Measurements from ENCODE around the gene PDZD2.
"Not testable (repeated sequence)": the region's sequence is repeated elsewhere in the genome, so short reads cannot be mapped to it uniquely, and the experiment has no call there.

PDZD2 gene

GRCh38 chr5:31759925-31760324, 121.0 kb downstream of the PDZD2 start:
- no CpG with 5 or more reads among the region's 2 CpGs for WGBS (ENCODE audit: insufficient coverage)
- DNase-seq: no peak
- H3K9me3 ChIP-seq (ENCODE audit: control extremely low read depth in 1 of 5, control insufficient read depth in 4 of 5, insufficient read depth in 2 of 5, low read depth in 1 of 5, low read length in 4 of 5): no peaks in the 10 kb centered on the region
- ChIA-PET POLR2A (no interaction called here), CTCF (no interaction called here)
- peaks cover 0 to 3% (median 0%) of the 10 kb centered on the region in 4 experiments for H3K36me3 ChIP-seq (ENCODE audit: control insufficient read depth in 4 of 4, insufficient read depth in 4 of 4, low read length in 3 of 4)
- H3K4me3 ChIP-seq (ENCODE audit: control insufficient read depth in 1 of 7, extremely low read depth in 1 of 7, insufficient read depth in 4 of 7, low read depth in 2 of 7, low read length in 6 of 7): no peak overlapping the region
- H3K27ac ChIP-seq (ENCODE audit: insufficient read depth in 1 of 2, low read depth in 1 of 2, low read length in 2 of 2, poor library complexity in 1 of 2, severe bottlenecking in 2 of 2): no peak overlapping the region
- H3K27me3 ChIP-seq (replicated peaks in 2 of 5; ENCODE audit: control insufficient read depth in 4 of 5, insufficient read depth in 5 of 5, low read length in 4 of 5): no peaks in the 10 kb centered on the region
- no peaks in the 10 kb centered on the region for H3K4me1 ChIP-seq (ENCODE audit: control extremely low read depth in 1 of 4, control insufficient read depth in 4 of 4, insufficient read depth in 4 of 4, low read length in 3 of 4)

GRCh38 chr5:31761877-31762276, 122.9 kb downstream of the PDZD2 start:
- ChIA-PET CTCF (no interaction called here), POLR2A (no interaction called here)
- Histone ChIP-seq H3K27ac (ENCODE audit: insufficient read depth in 1 of 2, low read depth in 1 of 2, low read length in 2 of 2, poor library complexity in 1 of 2, severe bottlenecking in 2 of 2) (no peak overlapping the region), H3K4me3 (ENCODE audit: control insufficient read depth in 1 of 7, extremely low read depth in 1 of 7, insufficient read depth in 4 of 7, low read depth in 2 of 7, low read length in 6 of 7) (no peak overlapping the region), H3K4me1 (ENCODE audit: control extremely low read depth in 1 of 4, control insufficient read depth in 4 of 4, insufficient read depth in 4 of 4, low read length in 3 of 4) (no peaks in the 10 kb centered on the region), H3K36me3 (ENCODE audit: control insufficient read depth in 4 of 4, insufficient read depth in 4 of 4, low read length in 3 of 4) (no peaks in the 10 kb centered on the region), H3K27me3 (replicated peaks in 2 of 5; ENCODE audit: control insufficient read depth in 4 of 5, insufficient read depth in 5 of 5, low read length in 4 of 5) (no peaks in the 10 kb centered on the region), H3K9me3 (ENCODE audit: control extremely low read depth in 1 of 5, control insufficient read depth in 4 of 5, insufficient read depth in 2 of 5, low read depth in 1 of 5, low read length in 4 of 5) (no peaks in the 10 kb centered on the region)
- DNase-seq: no peak
- WGBS (ENCODE audit: insufficient coverage): 92% methylated on average over 4 of the region's 5 CpGs

- POLR2A ChIA-PET: interaction anchor here (0.6 kb wide), 2 partner anchors 8 to 610 kb away, joined by 3 to 4 read pairs; no protein-coding TSS in a partner anchor
These were observed 124.5 kb downstream of the PDZD2 start for GRCh38 chr5:31763424-31763823.

GRCh38 chr5:31764687-31765086, 125.8 kb downstream of the PDZD2 start:
- H3K4me1 ChIP-seq (ENCODE audit: control extremely low read depth in 1 of 4, control insufficient read depth in 4 of 4, insufficient read depth in 4 of 4, low read length in 3 of 4); H3K4me3 ChIP-seq (ENCODE audit: control insufficient read depth in 1 of 7, extremely low read depth in 1 of 7, insufficient read depth in 4 of 7, low read depth in 2 of 7, low read length in 6 of 7); DNase-seq; H3K27ac ChIP-seq (ENCODE audit: insufficient read depth in 1 of 2, low read depth in 1 of 2, low read length in 2 of 2, poor library complexity in 1 of 2, severe bottlenecking in 2 of 2); H3K27me3 ChIP-seq (replicated peaks in 2 of 5; ENCODE audit: control insufficient read depth in 4 of 5, insufficient read depth in 5 of 5, low read length in 4 of 5); H3K36me3 ChIP-seq (ENCODE audit: control insufficient read depth in 4 of 4, insufficient read depth in 4 of 4, low read length in 3 of 4); H3K9me3 ChIP-seq (ENCODE audit: control extremely low read depth in 1 of 5, control insufficient read depth in 4 of 5, insufficient read depth in 2 of 5, low read depth in 1 of 5, low read length in 4 of 5); POLR2A ChIA-PET; CTCF ChIA-PET: not testable (repeated sequence)
- WGBS (ENCODE audit: insufficient coverage): 93% methylated on average over 4 of the region's 14 CpGs

More at GRCh38 chr5:31763424-31763823, 124.5 kb downstream of the PDZD2 start:
- no peak overlapping the region for H3K27ac ChIP-seq (ENCODE audit: insufficient read depth in 1 of 2, low read depth in 1 of 2, low read length in 2 of 2, poor library complexity in 1 of 2, severe bottlenecking in 2 of 2)
- H3K4me3 ChIP-seq (ENCODE audit: control insufficient read depth in 1 of 7, extremely low read depth in 1 of 7, insufficient read depth in 4 of 7, low read depth in 2 of 7, low read length in 6 of 7): no peak overlapping the region
- 87% methylated on average over 4 of the region's 6 CpGs for WGBS (ENCODE audit: insufficient coverage)
- CTCF ChIA-PET: interaction anchor here (0.8 kb wide), 1 partner anchor 56 kb away, joined by 3 read pairs; no protein-coding TSS in a partner anchor
- no peaks in the 10 kb centered on the region for H3K27me3 ChIP-seq (replicated peaks in 2 of 5; ENCODE audit: control insufficient read depth in 4 of 5, insufficient read depth in 5 of 5, low read length in 4 of 5)
- no peaks in the 10 kb centered on the region for H3K4me1 ChIP-seq (ENCODE audit: control extremely low read depth in 1 of 4, control insufficient read depth in 4 of 4, insufficient read depth in 4 of 4, low read length in 3 of 4)
- peaks cover 0 to 3% (median 0%) of the 10 kb centered on the region in 4 experiments for H3K36me3 ChIP-seq (ENCODE audit: control insufficient read depth in 4 of 4, insufficient read depth in 4 of 4, low read length in 3 of 4)
- H3K9me3 ChIP-seq (ENCODE audit: control extremely low read depth in 1 of 5, control insufficient read depth in 4 of 5, insufficient read depth in 2 of 5, low read depth in 1 of 5, low read length in 4 of 5): no peaks in the 10 kb centered on the region
- DNase-seq: peak in 2 of 3 donors; percentile 58 to 59

GRCh38 chr5:31767335-31768031, 128.6 kb downstream of the PDZD2 start:
- Histone ChIP-seq H3K36me3 (ENCODE audit: control insufficient read depth in 4 of 4, insufficient read depth in 4 of 4, low read length in 3 of 4) (peaks cover 0 to 3% (median 0%) of the 10 kb centered on the region in 4 experiments), H3K9me3 (ENCODE audit: control extremely low read depth in 1 of 5, control insufficient read depth in 4 of 5, insufficient read depth in 2 of 5, low read depth in 1 of 5, low read length in 4 of 5) (peaks cover 0 to 4% (median 0%) of the 10 kb centered on the region in 5 experiments), H3K4me1 (ENCODE audit: control extremely low read depth in 1 of 4, control insufficient read depth in 4 of 4, insufficient read depth in 4 of 4, low read length in 3 of 4) (peaks cover 0 to 4% (median 0%) of the 10 kb centered on the region in 4 experiments), H3K27me3 (replicated peaks in 2 of 5; ENCODE audit: control insufficient read depth in 4 of 5, insufficient read depth in 5 of 5, low read length in 4 of 5) (no peaks in the 10 kb centered on the region), H3K4me3 (ENCODE audit: control insufficient read depth in 1 of 7, extremely low read depth in 1 of 7, insufficient read depth in 4 of 7, low read depth in 2 of 7, low read length in 6 of 7) (no peak overlapping the region), H3K27ac (ENCODE audit: insufficient read depth in 1 of 2, low read depth in 1 of 2, low read length in 2 of 2, poor library complexity in 1 of 2, severe bottlenecking in 2 of 2) (no peak overlapping the region)
- CTCF ChIA-PET: no interaction called here
- peak in 2 of 3 donors; percentile 45 to 65 for DNase-seq
- 76% methylated on average over 4 of the region's 4 CpGs for WGBS (ENCODE audit: insufficient coverage)
- POLR2A ChIA-PET: no interaction called here

- Histone ChIP-seq H3K9me3 (ENCODE audit: control extremely low read depth in 1 of 5, control insufficient read depth in 4 of 5, insufficient read depth in 2 of 5, low read depth in 1 of 5, low read length in 4 of 5) (peaks cover 0 to 4% (median 0%) of the 10 kb centered on the region in 5 experiments), H3K4me3 (ENCODE audit: control insufficient read depth in 1 of 7, extremely low read depth in 1 of 7, insufficient read depth in 4 of 7, low read depth in 2 of 7, low read length in 6 of 7) (no peak overlapping the region), H3K4me1 (ENCODE audit: control extremely low read depth in 1 of 4, control insufficient read depth in 4 of 4, insufficient read depth in 4 of 4, low read length in 3 of 4) (peaks cover 0 to 4% (median 0%) of the 10 kb centered on the region in 4 experiments), H3K27me3 (replicated peaks in 2 of 5; ENCODE audit: control insufficient read depth in 4 of 5, insufficient read depth in 5 of 5, low read length in 4 of 5) (no peaks in the 10 kb centered on the region), H3K27ac (ENCODE audit: insufficient read depth in 1 of 2, low read depth in 1 of 2, low read length in 2 of 2, poor library complexity in 1 of 2, severe bottlenecking in 2 of 2) (no peak overlapping the region), H3K36me3 (ENCODE audit: control insufficient read depth in 4 of 4, insufficient read depth in 4 of 4, low read length in 3 of 4) (peaks cover 0 to 3% (median 0%) of the 10 kb centered on the region in 4 experiments)
- ChIA-PET CTCF (no interaction called here), POLR2A (interaction anchor here (0.6 kb wide), 1 partner anchor 735 kb away, joined by 3 read pairs; no protein-coding TSS in a partner anchor)
- WGBS (ENCODE audit: insufficient coverage): 98% methylated on average over 6 of the region's 6 CpGs
- no peak for DNase-seq
These were observed 129.1 kb downstream of the PDZD2 start for GRCh38 chr5:31768046-31768445.

- 98% methylated on average over 7 of the region's 9 CpGs for WGBS (ENCODE audit: insufficient coverage)
- ChIA-PET POLR2A (no interaction called here), CTCF (no interaction called here)
- peaks cover 0 to 3% (median 0%) of the 10 kb centered on the region in 4 experiments for H3K36me3 ChIP-seq (ENCODE audit: control insufficient read depth in 4 of 4, insufficient read depth in 4 of 4, low read length in 3 of 4)
- no peak overlapping the region for H3K27ac ChIP-seq (ENCODE audit: insufficient read depth in 1 of 2, low read depth in 1 of 2, low read length in 2 of 2, poor library complexity in 1 of 2, severe bottlenecking in 2 of 2)
- peaks cover 0 to 4% (median 0%) of the 10 kb centered on the region in 4 experiments for H3K4me1 ChIP-seq (ENCODE audit: control extremely low read depth in 1 of 4, control insufficient read depth in 4 of 4, insufficient read depth in 4 of 4, low read length in 3 of 4)
- H3K9me3 ChIP-seq (ENCODE audit: control extremely low read depth in 1 of 5, control insufficient read depth in 4 of 5, insufficient read depth in 2 of 5, low read depth in 1 of 5, low read length in 4 of 5): peaks cover 0 to 5% (median 0%) of the 10 kb centered on the region in 5 experiments
- no peak overlapping the region for H3K4me3 ChIP-seq (ENCODE audit: control insufficient read depth in 1 of 7, extremely low read depth in 1 of 7, insufficient read depth in 4 of 7, low read depth in 2 of 7, low read length in 6 of 7)
- H3K27me3 ChIP-seq (replicated peaks in 2 of 5; ENCODE audit: control insufficient read depth in 4 of 5, insufficient read depth in 5 of 5, low read length in 4 of 5): no peaks in the 10 kb centered on the region
- no peak for DNase-seq
These were observed 129.9 kb downstream of the PDZD2 start for GRCh38 chr5:31768784-31769183.
